Activated naive CD4-positive, alpha-beta T cell treated with Interleukin-2 at 50 U/mL for 16 hours (primary cell): ENCODE data around the gene DDX60.

Source experiments
- DNase-seq: peaks from one replicate; pipeline ENCODE4 v3.0.0-alpha.2; 2020

Gene DDX60

DNA sequence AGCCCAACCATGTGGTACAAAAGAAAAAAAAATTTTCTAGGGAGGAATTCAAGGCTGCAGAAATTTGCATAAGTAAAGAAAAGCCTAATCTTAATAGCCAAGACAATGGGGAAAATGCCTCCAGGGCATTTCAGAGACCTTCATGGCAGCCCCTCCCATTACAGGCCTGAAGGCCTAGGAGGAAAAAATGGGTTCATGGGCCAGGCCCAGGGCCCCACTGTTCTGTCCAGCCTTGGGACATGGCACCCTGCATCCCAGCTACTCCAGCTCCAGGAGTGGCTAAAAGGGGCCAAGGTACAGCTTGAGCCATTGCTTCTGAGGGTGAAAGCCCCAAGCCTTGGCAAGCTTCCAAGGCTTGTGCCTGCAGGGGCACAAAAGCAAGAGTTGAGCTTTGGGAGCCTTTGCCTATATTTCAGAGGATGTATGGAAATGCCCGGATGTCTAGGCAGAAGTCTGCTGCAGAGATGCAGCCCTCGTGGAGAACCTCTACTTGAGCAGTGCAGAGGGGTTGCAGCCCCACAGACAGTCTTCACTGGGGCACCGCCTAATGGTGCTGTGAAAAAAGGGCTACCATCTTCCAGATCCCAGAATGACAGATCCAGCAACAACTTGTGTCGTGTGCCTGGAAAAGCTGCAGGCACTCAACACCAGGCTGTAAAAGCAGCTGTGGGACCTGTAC is 115.2 kb downstream of the DDX60 start:
- DNase-seq: no peak

- no peak for DNase-seq
Observed at GRCh38 chr4:168200685-168201084, 117.9 kb downstream of the DDX60 start.

DNA sequence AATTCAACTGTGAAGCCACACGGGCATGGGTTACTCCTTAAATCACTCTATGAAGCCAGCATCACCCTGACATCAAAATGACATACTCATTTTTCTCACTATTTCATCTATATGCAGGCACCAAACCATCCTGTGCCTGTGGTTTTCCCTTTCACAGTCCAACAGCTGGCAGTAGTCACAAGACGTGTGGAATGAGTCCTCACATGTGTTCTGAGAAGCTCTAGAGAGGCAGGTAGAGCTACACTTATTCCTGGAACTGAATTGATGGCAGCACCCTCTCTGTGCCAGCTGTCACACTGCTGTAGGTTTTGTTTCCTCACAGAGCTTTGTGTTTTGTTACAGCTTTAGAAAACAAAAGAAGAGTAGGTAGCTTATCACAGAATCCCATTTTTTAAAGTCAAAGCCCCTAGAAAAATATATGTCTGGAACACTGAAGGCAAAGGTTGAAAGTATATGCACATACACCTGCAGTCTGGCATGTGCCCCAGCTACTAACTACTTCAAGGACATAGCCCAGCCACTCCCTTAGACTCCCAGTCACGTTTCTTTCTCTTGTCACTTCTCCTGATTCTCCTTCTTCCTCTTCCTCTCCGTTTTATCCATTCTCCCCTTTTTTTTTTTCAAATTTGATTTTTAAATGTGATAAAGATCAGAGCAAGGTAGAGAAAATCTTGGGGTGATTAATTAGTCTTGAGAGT is 119.1 kb downstream of the DDX60 start:
- DNase-seq: no peak

DNA sequence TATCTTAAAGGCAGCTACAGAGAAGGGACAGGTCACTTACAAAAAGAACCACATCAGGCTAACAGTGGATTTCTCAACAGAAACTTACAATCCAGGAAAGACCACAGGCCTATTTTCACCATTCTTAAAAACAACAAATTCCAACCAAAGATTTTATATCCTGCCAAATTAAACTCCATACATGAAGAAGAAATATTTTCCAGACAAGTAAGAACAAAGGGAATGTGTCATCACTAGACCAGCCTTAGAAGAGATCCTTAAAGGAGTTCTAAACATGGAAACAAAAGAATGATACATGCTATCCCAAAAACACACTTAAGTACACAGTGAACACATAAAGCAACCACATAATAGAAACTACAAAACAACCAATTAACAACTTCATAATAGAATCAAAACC is 120.6 kb downstream of the DDX60 start:
- no peak for DNase-seq

DNA sequence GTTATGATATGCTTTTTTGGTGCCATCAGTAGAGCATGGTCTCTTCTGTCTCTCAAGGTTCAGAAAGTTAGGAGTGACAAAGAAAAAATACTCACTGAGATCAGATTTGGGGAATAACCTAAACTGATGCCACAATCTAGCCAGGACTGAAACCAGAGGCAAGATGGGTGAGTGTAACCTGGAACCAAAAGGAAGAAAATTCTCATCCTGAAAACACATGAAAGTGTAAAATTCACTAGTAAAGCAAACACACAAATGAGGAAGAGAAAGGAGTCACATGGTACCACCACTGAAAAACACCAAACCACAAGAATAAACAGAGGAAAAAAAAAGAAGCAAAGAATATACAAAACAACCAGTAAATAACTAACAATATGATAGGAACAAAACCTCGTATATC is 129.8 kb downstream of the DDX60 start:
- DNase-seq: no peak

GRCh38 chr4:168183717-168184571 is 134.6 kb downstream of the DDX60 start:
- DNase-seq: no peak

- no peak for DNase-seq
Observed at GRCh38 chr4:168177546-168178149, 140.9 kb downstream of the DDX60 start.

DNA sequence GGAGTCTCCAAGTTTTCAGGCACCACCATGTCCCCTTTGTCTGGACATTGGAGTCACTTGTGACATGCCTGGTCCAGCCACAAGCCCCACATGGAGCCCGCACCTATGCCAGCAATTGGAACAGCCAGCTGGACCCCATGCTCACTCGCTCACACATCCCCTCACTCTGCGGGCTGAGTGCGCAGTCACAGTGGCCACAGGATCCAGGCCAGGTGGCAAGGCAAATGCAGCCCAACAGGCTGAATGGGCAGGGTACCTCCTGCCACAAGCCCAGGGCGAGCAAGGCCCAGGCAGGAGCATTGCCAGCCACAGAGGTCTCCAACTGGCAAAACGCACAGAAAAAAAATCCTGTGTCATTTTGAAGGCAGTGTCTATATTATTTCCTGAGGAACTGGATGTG is 144.2 kb downstream of the DDX60 start:
- no peak for DNase-seq

GRCh38 chr4:168167714-168168284 is 150.8 kb downstream of the DDX60 start:
- no peak for DNase-seq
